ENCODE results near the gene GPR15LG.

GPR15LG gene

DNA sequence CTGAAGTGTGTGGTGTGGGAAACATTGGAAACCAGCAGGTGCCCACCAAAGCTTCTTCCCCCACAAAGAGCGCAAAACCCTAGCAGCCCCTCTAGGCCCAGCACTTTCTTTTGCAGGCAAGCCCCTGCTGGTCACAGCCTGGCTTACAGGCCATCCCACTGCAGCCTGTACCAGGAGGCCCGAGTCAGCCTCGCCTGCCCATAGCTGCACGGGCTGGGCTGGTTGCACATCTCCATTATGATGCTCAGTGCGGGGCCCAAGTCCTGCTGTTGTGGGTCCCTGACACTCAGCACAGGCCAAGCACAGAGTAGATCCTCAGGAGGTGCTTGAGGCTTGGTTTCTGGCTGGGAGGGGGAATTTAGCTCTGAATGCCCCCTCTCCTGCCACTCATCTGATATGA lies 28.7 kb downstream of the GPR15LG start:
- no peak for DNase-seq (ENCODE audit: low spot score)
- TF ChIP-seq, protein P1, sequence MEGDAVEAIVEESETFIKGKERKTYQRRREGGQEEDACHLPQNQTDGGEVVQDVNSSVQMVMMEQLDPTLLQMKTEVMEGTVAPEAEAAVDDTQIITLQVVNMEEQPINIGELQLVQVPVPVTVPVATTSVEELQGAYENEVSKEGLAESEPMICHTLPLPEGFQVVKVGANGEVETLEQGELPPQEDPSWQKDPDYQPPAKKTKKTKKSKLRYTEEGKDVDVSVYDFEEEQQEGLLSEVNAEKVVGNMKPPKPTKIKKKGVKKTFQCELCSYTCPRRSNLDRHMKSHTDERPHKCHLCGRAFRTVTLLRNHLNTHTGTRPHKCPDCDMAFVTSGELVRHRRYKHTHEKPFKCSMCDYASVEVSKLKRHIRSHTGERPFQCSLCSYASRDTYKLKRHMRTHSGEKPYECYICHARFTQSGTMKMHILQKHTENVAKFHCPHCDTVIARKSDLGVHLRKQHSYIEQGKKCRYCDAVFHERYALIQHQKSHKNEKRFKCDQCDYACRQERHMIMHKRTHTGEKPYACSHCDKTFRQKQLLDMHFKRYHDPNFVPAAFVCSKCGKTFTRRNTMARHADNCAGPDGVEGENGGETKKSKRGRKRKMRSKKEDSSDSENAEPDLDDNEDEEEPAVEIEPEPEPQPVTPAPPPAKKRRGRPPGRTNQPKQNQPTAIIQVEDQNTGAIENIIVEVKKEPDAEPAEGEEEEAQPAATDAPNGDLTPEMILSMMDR (IDR thresholded peaks at IDR 0.05; ENCODE audit: extremely low read depth, missing control alignments) = no peak

DNA sequence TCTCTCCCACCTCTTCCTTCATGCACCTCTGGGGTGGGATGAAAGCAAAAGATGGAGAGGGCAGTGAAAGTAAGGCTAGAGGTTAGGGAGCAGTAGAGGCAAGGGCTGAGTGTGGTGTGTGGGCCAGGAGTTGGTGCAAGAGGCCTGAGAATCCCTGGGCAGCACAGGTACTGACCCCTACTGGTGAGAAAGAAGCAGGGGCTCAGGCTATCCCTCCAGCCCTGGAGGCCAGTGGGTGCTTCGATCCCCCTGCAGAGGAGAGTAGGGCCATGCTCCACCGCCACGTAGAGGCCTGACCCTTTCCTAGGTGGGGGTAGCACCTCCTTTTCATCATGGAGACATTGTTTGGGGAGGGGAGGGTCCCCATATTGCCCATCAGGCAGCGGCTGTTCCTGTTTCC lies 30.5 kb downstream of the GPR15LG start:
- DNase-seq (ENCODE audit: low spot score) = peak; percentile 79
- TF ChIP-seq, protein P1 (IDR thresholded peaks at IDR 0.05; ENCODE audit: extremely low read depth, missing control alignments) = peak; percentile 57

DNA sequence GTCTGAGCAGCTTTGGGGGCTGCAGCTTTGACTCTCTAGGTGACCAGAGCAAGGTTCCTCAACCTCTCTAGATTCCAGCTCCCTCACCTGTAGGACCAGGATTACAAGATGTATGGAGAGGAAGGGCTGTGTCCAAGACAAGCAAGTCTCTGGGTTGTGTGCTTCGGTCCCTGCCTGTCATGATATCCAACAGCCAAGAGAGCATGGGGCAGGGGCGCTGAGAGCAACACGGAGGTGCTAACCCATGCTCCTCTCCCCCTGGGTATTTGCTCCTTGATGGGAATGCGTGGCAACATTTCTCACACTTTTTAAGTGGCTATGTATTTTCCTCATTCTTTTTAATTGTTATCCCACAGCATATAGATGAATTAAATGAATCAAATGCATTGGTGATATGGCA lies 31.0 kb downstream of the GPR15LG start:
- no peak for DNase-seq (ENCODE audit: low spot score)
- TF ChIP-seq, protein P1 (IDR thresholded peaks at IDR 0.05; ENCODE audit: extremely low read depth, missing control alignments) = no peak

DNA sequence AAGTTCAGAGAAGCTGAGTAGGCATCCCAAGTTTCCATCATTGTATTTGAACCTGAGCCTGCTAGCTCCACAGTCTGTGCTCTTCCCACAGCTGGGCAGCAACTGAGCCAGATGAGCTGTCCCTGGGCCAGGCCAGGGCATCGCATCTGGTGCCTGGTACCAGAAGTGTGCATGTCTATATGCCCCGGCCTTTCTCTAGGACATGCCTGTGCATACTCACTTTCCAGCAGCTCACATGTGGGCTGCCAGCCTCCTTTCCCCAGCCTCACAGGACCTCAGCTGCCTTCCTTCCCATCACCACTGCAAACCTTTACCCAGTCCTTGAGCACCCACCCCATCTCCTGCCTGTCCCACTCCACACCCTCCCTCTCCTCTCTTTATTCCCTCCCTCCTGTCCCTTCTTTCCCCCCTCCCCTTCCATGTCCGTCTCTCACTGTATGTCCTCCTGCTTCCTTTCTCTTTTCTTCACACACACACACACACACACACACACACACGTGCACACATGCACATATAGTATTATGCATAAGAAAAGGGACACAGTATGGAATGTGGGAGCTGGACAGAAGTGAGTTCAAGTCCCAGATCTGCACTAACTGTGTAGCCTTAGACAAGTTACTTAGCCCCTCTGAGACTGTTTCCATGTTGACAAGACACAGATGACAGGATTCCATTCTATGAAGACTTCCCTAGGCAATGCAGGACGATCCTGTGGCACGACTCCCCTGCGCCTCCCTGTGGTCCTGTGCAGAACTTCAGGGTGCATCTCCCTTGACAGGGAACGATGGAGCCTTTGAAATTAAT lies 31.6 kb downstream of the GPR15LG start:
- TF ChIP-seq, protein P1 (IDR thresholded peaks at IDR 0.05; ENCODE audit: extremely low read depth, missing control alignments) = peak; percentile 89
- DNase-seq (ENCODE audit: low spot score) = peak; percentile 77

DNA sequence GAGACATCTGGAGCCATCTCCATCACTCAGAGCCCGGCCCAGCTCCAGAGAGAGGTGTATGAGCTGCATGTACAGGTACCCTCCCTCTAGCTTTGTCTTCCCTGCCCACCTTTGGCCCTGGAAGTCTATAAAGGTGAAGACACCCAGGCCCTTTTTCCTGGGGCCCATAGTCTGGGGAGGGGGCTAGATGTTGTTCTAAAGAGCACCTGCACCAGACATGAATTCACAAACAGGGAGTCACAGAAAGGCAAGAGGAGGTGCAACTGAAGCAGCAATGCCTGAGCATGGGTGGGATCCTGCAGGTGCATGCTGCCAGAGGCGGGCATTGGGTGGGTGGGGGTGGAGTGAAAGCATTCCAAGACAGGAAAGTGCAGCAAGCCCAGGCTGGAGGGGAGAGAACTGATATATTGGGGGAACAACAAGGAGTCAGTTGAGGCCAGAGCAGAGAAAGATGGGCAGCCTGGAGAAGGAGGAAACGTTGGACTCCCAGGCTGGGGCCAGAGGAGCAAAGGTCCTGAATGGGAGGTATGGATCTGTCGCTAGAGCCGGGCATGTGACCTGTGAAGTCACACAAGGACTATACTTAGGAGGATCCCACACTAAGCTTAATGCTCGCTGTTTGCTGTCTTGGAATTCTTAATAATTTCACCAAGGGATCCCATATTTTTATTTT lies 32.4 kb downstream of the GPR15LG start:
- DNase-seq (ENCODE audit: low spot score) = no peak
- TF ChIP-seq, protein P1 (IDR thresholded peaks at IDR 0.05; ENCODE audit: extremely low read depth, missing control alignments) = no peak

DNA sequence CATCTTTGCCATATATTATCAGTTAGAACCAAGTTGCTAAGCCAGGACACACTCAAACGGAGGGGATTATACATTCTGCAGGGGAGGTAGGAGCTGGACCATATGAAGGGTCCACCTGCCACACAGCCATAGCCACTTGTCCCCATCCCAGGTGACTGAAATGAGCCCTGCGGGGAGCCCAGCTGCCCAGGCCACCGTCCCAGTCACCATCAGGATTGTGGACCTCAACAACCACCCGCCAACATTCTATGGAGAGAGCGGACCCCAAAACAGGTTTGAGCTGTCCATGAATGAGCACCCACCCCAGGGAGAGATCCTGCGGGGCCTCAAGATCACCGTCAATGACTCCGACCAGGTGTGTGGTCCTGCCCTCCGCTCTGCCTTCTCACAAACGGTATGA lies 34.4 kb downstream of the GPR15LG start:
- no peak for DNase-seq (ENCODE audit: low spot score)
- TF ChIP-seq, protein P1 (IDR thresholded peaks at IDR 0.05; ENCODE audit: extremely low read depth, missing control alignments) = no peak

DNA sequence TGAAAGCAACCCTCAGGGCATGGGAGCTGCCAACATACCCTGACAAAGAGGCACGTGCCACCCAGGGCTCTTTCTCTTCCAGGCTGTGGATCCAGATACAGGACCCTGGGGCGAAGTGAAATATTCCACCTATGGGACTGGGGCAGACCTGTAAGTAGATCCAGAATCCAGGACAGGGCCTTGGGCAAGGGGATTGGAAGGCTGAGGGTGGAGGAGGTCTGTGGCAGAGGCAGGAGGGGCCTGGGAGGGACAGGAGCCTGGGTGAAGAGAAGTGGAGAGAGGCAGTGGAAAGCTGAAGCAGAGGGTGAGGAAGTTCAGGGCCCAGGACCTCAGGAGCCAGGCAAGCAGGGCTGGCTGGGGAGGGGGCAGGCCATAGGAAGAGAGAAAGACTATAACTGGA lies 38.0 kb downstream of the GPR15LG start:
- TF ChIP-seq, protein P1 (IDR thresholded peaks at IDR 0.05; ENCODE audit: extremely low read depth, missing control alignments) = no peak
- no peak for DNase-seq (ENCODE audit: low spot score)
